ENCODE data around the gene HSP90B1. TPM values are rescaled to one million over a fixed set of nuclear protein-coding genes. Genes with fewer than 3 reads are reported as not detected.

The HSP90B1 gene
- total and polyA plus RNA-seq, 11 donors: 166 to 1,036 (median 337) TPM

DNA sequence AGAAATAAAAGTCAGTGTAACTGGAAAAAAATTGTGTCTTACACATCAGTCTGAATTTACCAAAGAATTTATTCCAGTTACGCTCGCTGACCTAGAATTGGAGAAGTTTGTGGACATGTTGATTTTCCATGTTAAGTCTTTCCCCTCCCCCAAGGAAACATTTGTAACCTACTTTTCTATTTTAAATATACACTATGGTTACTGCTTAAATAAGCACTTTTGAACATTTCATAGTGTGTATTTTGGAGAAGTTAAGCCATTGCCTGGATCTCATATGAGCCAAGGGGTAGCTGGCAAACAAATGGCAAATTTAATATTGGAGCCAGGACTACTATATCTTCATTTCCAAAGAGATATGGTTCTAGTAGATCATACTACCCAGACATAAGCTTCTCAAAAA lies 46.3 kb upstream of the HSP90B1 start:
- no peak for ATAC-seq
- Histone ChIP-seq H3K4me3 (no peak overlapping the region), H3K9me3 (no peaks in the 10 kb centered on the region), H3K27ac (no peak overlapping the region), H3K27me3 (no peaks in the 10 kb centered on the region), H3K36me3 (no peaks in the 10 kb centered on the region), H3K4me1 (peaks cover 0 to 13% (median 0%) of the 10 kb centered on the region in 12 donors)
- 91 to 96% (median 93%) methylated on average over 2 of the region's 2 CpGs for WGBS, 4 donors
- intact Hi-C loops (cut with DNase I): loop anchor here in 4 of 10 donors (2.0 to 10.0 kb wide), 4 partner anchors 43 to 231 kb away; no protein-coding TSS in a partner anchor
- no peak for DNase-seq
- TF ChIP-seq, protein P1, sequence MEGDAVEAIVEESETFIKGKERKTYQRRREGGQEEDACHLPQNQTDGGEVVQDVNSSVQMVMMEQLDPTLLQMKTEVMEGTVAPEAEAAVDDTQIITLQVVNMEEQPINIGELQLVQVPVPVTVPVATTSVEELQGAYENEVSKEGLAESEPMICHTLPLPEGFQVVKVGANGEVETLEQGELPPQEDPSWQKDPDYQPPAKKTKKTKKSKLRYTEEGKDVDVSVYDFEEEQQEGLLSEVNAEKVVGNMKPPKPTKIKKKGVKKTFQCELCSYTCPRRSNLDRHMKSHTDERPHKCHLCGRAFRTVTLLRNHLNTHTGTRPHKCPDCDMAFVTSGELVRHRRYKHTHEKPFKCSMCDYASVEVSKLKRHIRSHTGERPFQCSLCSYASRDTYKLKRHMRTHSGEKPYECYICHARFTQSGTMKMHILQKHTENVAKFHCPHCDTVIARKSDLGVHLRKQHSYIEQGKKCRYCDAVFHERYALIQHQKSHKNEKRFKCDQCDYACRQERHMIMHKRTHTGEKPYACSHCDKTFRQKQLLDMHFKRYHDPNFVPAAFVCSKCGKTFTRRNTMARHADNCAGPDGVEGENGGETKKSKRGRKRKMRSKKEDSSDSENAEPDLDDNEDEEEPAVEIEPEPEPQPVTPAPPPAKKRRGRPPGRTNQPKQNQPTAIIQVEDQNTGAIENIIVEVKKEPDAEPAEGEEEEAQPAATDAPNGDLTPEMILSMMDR (IDR thresholded peaks at IDR 0.05): no peak
- no peak for TF ChIP-seq POLR2A (IDR thresholded peaks at IDR 0.05)

DNA sequence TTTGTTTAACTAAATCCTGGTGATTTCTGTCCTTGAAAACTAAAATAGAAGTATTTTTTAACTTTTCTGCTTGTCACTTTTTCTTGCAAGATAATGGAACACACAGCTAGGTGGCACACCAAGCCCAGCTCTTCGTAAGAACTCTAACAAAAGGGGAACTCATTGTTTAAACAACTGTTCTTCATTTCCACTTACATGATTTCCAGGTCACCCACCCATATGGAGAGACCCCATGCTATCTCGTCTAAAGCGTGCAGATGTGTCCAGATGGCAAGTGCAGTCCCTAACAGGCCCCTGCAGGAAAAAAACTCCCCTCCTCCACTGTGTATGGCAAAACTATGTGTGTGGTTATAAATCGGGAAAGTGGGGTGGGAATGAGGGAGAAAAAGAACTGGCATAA lies 45.9 kb upstream of the HSP90B1 start:
- Histone ChIP-seq H3K36me3 (no peaks in the 10 kb centered on the region), H3K4me3 (no peak overlapping the region), H3K27ac (no peak overlapping the region), H3K27me3 (no peaks in the 10 kb centered on the region), H3K4me1 (peaks cover 0 to 13% (median 0%) of the 10 kb centered on the region in 12 donors), H3K9me3 (no peaks in the 10 kb centered on the region)
- TF ChIP-seq POLR2A (IDR thresholded peaks at IDR 0.05): no peak
- TF ChIP-seq, protein P1 (IDR thresholded peaks at IDR 0.05): peak in 9 of 12 donors; percentile 10 to 55 (median 32)
- no peak for DNase-seq
- no peak for ATAC-seq
- WGBS, 4 donors: 27 to 50% (median 41%) methylated on average over 4 of the region's 4 CpGs
- intact Hi-C loops (cut with DNase I): loop anchor here in 4 of 10 donors (2.0 to 10.0 kb wide), 4 partner anchors 43 to 230 kb away; no protein-coding TSS in a partner anchor

DNA sequence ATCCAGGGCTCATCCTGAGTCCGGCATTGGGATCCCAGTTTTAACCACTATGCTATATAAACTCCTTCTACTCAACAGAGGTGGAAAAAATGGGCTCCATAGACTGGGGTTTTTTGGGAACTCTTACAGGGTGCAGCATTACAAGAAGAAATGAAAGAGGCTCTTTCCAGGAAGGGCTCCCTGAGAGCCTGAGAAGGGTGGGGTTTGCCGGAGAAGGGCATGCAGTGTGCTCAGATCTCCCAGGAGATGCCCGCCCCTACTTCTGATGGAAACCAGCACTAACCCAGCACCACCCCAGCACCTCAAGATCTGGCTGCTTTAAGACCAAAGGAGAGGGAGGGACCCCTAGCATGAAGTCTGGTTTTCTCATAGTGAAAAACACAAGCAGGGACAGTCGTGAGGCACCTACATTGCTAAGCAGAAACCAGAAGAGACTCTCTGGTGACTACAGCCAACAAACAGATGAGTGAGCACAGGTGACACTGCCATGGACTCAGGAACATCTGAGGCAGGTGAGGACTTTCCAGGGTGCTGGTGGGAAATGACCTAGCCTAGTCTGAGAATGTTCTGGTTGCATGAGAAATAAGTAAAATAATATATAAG lies 43.9 kb upstream of the HSP90B1 start:
- Histone ChIP-seq H3K27ac (no peak overlapping the region), H3K9me3 (no peaks in the 10 kb centered on the region), H3K4me1 (peaks cover 0 to 13% (median 0%) of the 10 kb centered on the region in 12 donors), H3K4me3 (no peak overlapping the region), H3K36me3 (no peaks in the 10 kb centered on the region), H3K27me3 (no peaks in the 10 kb centered on the region)
- ATAC-seq (no peak), DNase-seq (no peak)
- intact Hi-C loops (cut with DNase I): loop anchor here in 1 of 10 donors (10.0 kb wide), 1 partner anchor 229 kb away; no protein-coding TSS in a partner anchor
- TF ChIP-seq, protein P1 (IDR thresholded peaks at IDR 0.05): no peak
- TF ChIP-seq POLR2A (IDR thresholded peaks at IDR 0.05): no peak
- WGBS, 4 donors: 64 to 83% (median 74%) methylated on average over 4 of the region's 4 CpGs

DNA sequence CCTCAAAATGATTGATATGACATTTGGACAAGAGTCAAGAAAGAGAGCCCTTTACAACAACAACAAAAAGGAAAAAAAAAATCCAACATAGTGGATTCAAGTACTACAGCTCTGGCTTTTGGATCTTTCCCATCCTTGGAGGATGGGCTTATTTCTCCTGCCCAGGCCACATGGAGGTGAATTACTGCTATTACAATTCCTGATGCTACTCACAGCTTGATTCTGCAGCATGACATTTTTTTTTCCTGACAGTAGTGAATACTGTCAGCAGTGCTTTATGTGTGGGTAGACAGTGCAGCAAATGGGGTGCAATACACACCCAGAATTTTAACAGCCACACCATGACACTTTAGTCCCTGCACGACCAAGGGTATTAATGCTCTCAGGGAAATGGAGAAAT lies 42.5 kb upstream of the HSP90B1 start:
- no peak for DNase-seq
- WGBS, 4 donors: 67 to 78% (median 70%) methylated on average over 1 of the region's 1 CpG
- peaks cover 0 to 13% (median 0%) of the 10 kb centered on the region in 12 donors for H3K4me1 ChIP-seq

More for the DNA sequence above, 42.5 kb upstream of the HSP90B1 start:
- Histone ChIP-seq H3K27me3 (no peaks in the 10 kb centered on the region), H3K4me3 (no peak overlapping the region), H3K27ac (no peak overlapping the region), H3K36me3 (no peaks in the 10 kb centered on the region), H3K9me3 (no peaks in the 10 kb centered on the region)
- intact Hi-C loops (cut with DNase I): loop anchor here in 1 of 10 donors (10.0 kb wide), 1 partner anchor 227 kb away; no protein-coding TSS in a partner anchor
- ATAC-seq: no peak
- TF ChIP-seq, protein P1 (IDR thresholded peaks at IDR 0.05): no peak
- TF ChIP-seq POLR2A (IDR thresholded peaks at IDR 0.05): no peak

Measured in heart left ventricle (tissue), 16 donors.